ENCODE results near the gene PHF21A.

- no peak for TF ChIP-seq CTCF (IDR thresholded peaks at IDR 0.05; ENCODE audit: borderline replicate concordance, extremely low read depth, low read length, poor library complexity, severe bottlenecking)
- TF ChIP-seq EZH2 (IDR thresholded peaks at IDR 0.05; ENCODE audit: borderline replicate concordance, low read depth, low read length, severe bottlenecking): no peak
Measured at GRCh38 chr11:45927332-45927683, 193.9 kb downstream of the PHF21A start.

Measured in DND-41 (cell line).